ENCODE results near the gene STRA6. TPM values are rescaled to one million over a fixed set of nuclear protein-coding genes. Genes with fewer than 3 reads are reported as not detected.

STRA6 gene
- total RNA-seq: not detected

GRCh38 chr15:74202452-74203401 is at the start of gene STRA6:
Gene STRA6, minus strand, starts transcription at chr15:74202787. Its CDS starts 520 bp downstream, at chr15:74202267.
- no peak within 1 kb of the TSS for H3K4me3 ChIP-seq
- no peaks in the 10 kb centered on the region for H3K27me3 ChIP-seq
- TF ChIP-seq CTCF (IDR thresholded peaks at IDR 0.05): no peak
- peaks cover 27 to 36% of the 10 kb centered on the region in 2 donors for H3K4me1 ChIP-seq
- H3K27ac ChIP-seq: peak within 1 kb of the TSS in 1 of 2 donors; percentile 60
- H3K36me3 ChIP-seq: no peaks in the 10 kb centered on the region
- no peaks in the 10 kb centered on the region for H3K9me3 ChIP-seq
- no peak for DNase-seq (ENCODE audit: low spot score in 2 of 2)
- intact Hi-C loops (cut with DNase I): loop anchor here (5.0 kb wide), 1 partner anchor 45 kb away; no protein-coding TSS in a partner anchor

- no peak for DNase-seq (ENCODE audit: low spot score in 2 of 2)
- intact Hi-C loops (cut with DNase I): loop anchor here (5.0 kb wide), 1 partner anchor 125 kb away; no protein-coding TSS in a partner anchor
- Histone ChIP-seq H3K27me3 (no peaks in the 10 kb centered on the region), H3K36me3 (no peaks in the 10 kb centered on the region), H3K27ac (no peak overlapping the region), H3K4me1 (peaks cover 3 to 23% of the 10 kb centered on the region in 2 donors), H3K9me3 (no peaks in the 10 kb centered on the region), H3K4me3 (no peak overlapping the region)
- TF ChIP-seq CTCF (IDR thresholded peaks at IDR 0.05): no peak
Measured at GRCh38 chr15:74252291-74252690, 49.7 kb upstream of the STRA6 start.

- Histone ChIP-seq H3K27ac (peak overlapping the region; percentile 55 to 67), H3K27me3 (no peaks in the 10 kb centered on the region), H3K36me3 (no peaks in the 10 kb centered on the region), H3K4me3 (no peak overlapping the region), H3K4me1 (peaks cover 3 to 23% of the 10 kb centered on the region in 2 donors), H3K9me3 (no peaks in the 10 kb centered on the region)
- intact Hi-C loops (cut with DNase I): loop anchor here (5.0 kb wide), 1 partner anchor 124 kb away; no protein-coding TSS in a partner anchor
- TF ChIP-seq CTCF (IDR thresholded peaks at IDR 0.05): no peak
- DNase-seq (ENCODE audit: low spot score in 2 of 2): peak; percentile 65 to 84
Measured at GRCh38 chr15:74251131-74251811, 48.7 kb upstream of the STRA6 start.

- Histone ChIP-seq H3K36me3 (no peaks in the 10 kb centered on the region), H3K4me3 (no peak overlapping the region), H3K27me3 (no peaks in the 10 kb centered on the region), H3K4me1 (peaks cover 3 to 28% of the 10 kb centered on the region in 2 donors), H3K27ac (peak overlapping the region; percentile 55 to 67), H3K9me3 (no peaks in the 10 kb centered on the region)
- no peak for TF ChIP-seq CTCF (IDR thresholded peaks at IDR 0.05)
- DNase-seq (ENCODE audit: low spot score in 2 of 2): no peak
- intact Hi-C loops (cut with DNase I): loop anchor here (5.0 kb wide), 1 partner anchor 123 kb away; no protein-coding TSS in a partner anchor
Measured at GRCh38 chr15:74250266-74250665, 47.7 kb upstream of the STRA6 start.

GRCh38 chr15:74245342-74245931 is 42.9 kb upstream of the STRA6 start:
- no peak overlapping the region for H3K27ac ChIP-seq
- H3K9me3 ChIP-seq: no peaks in the 10 kb centered on the region
- peaks cover 8 to 33% of the 10 kb centered on the region in 2 donors for H3K4me1 ChIP-seq
- DNase-seq (ENCODE audit: low spot score in 2 of 2): no peak
- H3K27me3 ChIP-seq: no peaks in the 10 kb centered on the region
- intact Hi-C loops (cut with DNase I): no loop called here
- H3K36me3 ChIP-seq: no peaks in the 10 kb centered on the region
- H3K4me3 ChIP-seq: peak overlapping the region in 1 of 2 donors; percentile 37
- no peak for TF ChIP-seq CTCF (IDR thresholded peaks at IDR 0.05)
